Activated naive CD4-positive, alpha-beta T cell treated with anti-CD3 and anti-CD28 coated beads for 36 hours (primary cell): Measurements from ENCODE around the gene SEMA3A. TPM values are rescaled to one million over a fixed set of nuclear protein-coding genes. Genes with fewer than 3 reads are reported as not detected.

Experiments
- CTCF ChIA-PET: fragments of 350-600 bp; sonication (Branson Sonifier 250); formaldehyde crosslinking; loops from one replicate; lab custom pipeline; 2021; ENCODE audit warnings: antibody characterized with exemption; lab: Charles Lee
- DNase-seq: peaks from one replicate; pipeline ENCODE4 v3.0.0-alpha.2; 2020
- H3K27ac Mint-ChIP-seq: one replicate; pipeline ENCODE4 v1.8.0; 2021; ENCODE audit warnings: mild to moderate bottlenecking, mixed read lengths
- H3K27me3 Mint-ChIP-seq: one replicate; pipeline ENCODE4 v1.8.0; 2021; ENCODE audit warnings: low read depth, mixed read lengths
- H3K36me3 Mint-ChIP-seq: one replicate; pipeline ENCODE4 v1.8.0; 2021; ENCODE audit warnings: low read depth, mixed read lengths
- H3K4me1 Mint-ChIP-seq: one replicate; pipeline ENCODE4 v1.8.0; 2021; ENCODE audit warnings: low read depth, mixed read lengths
- H3K4me3 Mint-ChIP-seq: one replicate; pipeline ENCODE4 v1.8.0; 2021; ENCODE audit warnings: mild to moderate bottlenecking, moderate library complexity, mixed read lengths
- H3K9me3 Mint-ChIP-seq: one replicate; pipeline ENCODE4 v1.8.0; 2021; ENCODE audit warnings: mixed read lengths
- intact Hi-C: fragments of 100-400 bp; cut with micrococcal nuclease; formaldehyde crosslinking; loops from one replicate; pipeline ENCODE4 v1.15.1; 2023
- total RNA-seq, 2 experiments: library from RNA; stranded (reverse); gene quantifications; one replicate each; pipeline ENCODE4 v1.2.3, GENCODE V29; 2021

The SEMA3A gene
- total RNA-seq, 2 experiments from 2014 or later = 2.7 to 3.0 TPM

- Mint-ChIP-seq H3K4me1 (no peaks in the 10 kb centered on the region), H3K36me3 (no peaks in the 10 kb centered on the region), H3K4me3 (no peak overlapping the region), H3K27me3 (no peaks in the 10 kb centered on the region), H3K9me3 (no peaks in the 10 kb centered on the region), H3K27ac (no peak overlapping the region)
- CTCF ChIA-PET = no interaction called here
- no peak for DNase-seq
- intact Hi-C loops = no loop called here
These were observed 192.2 kb downstream of the SEMA3A start for GRCh38 chr7:84002348-84002747.

GRCh38 chr7:83996879-83997278 is 197.7 kb downstream of the SEMA3A start:
- Mint-ChIP-seq H3K9me3 (no peaks in the 10 kb centered on the region), H3K27ac (no peak overlapping the region), H3K36me3 (peaks cover 1% of the 10 kb centered on the region), H3K4me3 (no peak overlapping the region), H3K4me1 (no peaks in the 10 kb centered on the region), H3K27me3 (no peaks in the 10 kb centered on the region)
- DNase-seq = no peak
- intact Hi-C loops = no loop called here
- CTCF ChIA-PET = no interaction called here

- intact Hi-C loops = no loop called here
- H3K4me3 Mint-ChIP-seq = no peak overlapping the region
- H3K4me1 Mint-ChIP-seq = no peaks in the 10 kb centered on the region
- H3K27ac Mint-ChIP-seq = no peak overlapping the region
- no peaks in the 10 kb centered on the region for H3K27me3 Mint-ChIP-seq
- no peaks in the 10 kb centered on the region for H3K36me3 Mint-ChIP-seq
- CTCF ChIA-PET = no interaction called here
- H3K9me3 Mint-ChIP-seq = no peaks in the 10 kb centered on the region
- DNase-seq = no peak
These were observed 206.8 kb downstream of the SEMA3A start for GRCh38 chr7:83987764-83988163.

GRCh38 chr7:83985821-83986220 is 208.8 kb downstream of the SEMA3A start:
- CTCF ChIA-PET = interaction anchor here (0.7 kb wide), 1 partner anchor 22 kb away, joined by 3 read pairs; no protein-coding TSS in a partner anchor
- Mint-ChIP-seq H3K4me3 (no peak overlapping the region), H3K27me3 (no peaks in the 10 kb centered on the region), H3K36me3 (no peaks in the 10 kb centered on the region), H3K4me1 (no peaks in the 10 kb centered on the region), H3K27ac (no peak overlapping the region), H3K9me3 (no peaks in the 10 kb centered on the region)
- DNase-seq = no peak
- intact Hi-C loops = no loop called here

GRCh38 chr7:83984591-83984990 is 210.0 kb downstream of the SEMA3A start:
- no peak overlapping the region for H3K4me3 Mint-ChIP-seq
- H3K4me1 Mint-ChIP-seq = no peaks in the 10 kb centered on the region
- H3K9me3 Mint-ChIP-seq = no peaks in the 10 kb centered on the region

GRCh38 chr7:83984076-83984475 is 210.5 kb downstream of the SEMA3A start:
- H3K4me3 Mint-ChIP-seq = no peak overlapping the region
- DNase-seq = no peak
- H3K27ac Mint-ChIP-seq = no peak overlapping the region
- H3K27me3 Mint-ChIP-seq = no peaks in the 10 kb centered on the region
- no peaks in the 10 kb centered on the region for H3K4me1 Mint-ChIP-seq
- intact Hi-C loops = no loop called here
- no peaks in the 10 kb centered on the region for H3K9me3 Mint-ChIP-seq
- H3K36me3 Mint-ChIP-seq = no peaks in the 10 kb centered on the region
- CTCF ChIA-PET = no interaction called here

More at GRCh38 chr7:83984591-83984990, 210.0 kb downstream of the SEMA3A start:
- Mint-ChIP-seq H3K27me3 (no peaks in the 10 kb centered on the region), H3K36me3 (no peaks in the 10 kb centered on the region), H3K27ac (no peak overlapping the region)
- no peak for DNase-seq
- CTCF ChIA-PET = no interaction called here
- intact Hi-C loops = no loop called here

- Mint-ChIP-seq H3K4me3 (no peak overlapping the region), H3K9me3 (no peaks in the 10 kb centered on the region), H3K4me1 (no peaks in the 10 kb centered on the region), H3K27ac (no peak overlapping the region), H3K36me3 (no peaks in the 10 kb centered on the region), H3K27me3 (no peaks in the 10 kb centered on the region)
- DNase-seq = no peak
- intact Hi-C loops = no loop called here
- CTCF ChIA-PET = no interaction called here
These were observed 211.0 kb downstream of the SEMA3A start for GRCh38 chr7:83983606-83984005.

- H3K27ac Mint-ChIP-seq = no peak overlapping the region
- no peaks in the 10 kb centered on the region for H3K4me1 Mint-ChIP-seq
- no peak for DNase-seq
- no peaks in the 10 kb centered on the region for H3K27me3 Mint-ChIP-seq
- intact Hi-C loops = loop anchor here (1.0 kb wide), 5 partner anchors 40 to 1047 kb away; partner anchors contain the start of gene SEMA3A
- H3K4me3 Mint-ChIP-seq = no peak overlapping the region
- CTCF ChIA-PET = interaction anchor here (0.6 to 1.7 kb wide), 2 partner anchors 390 to 1046 kb away, joined by 3 to 4 read pairs; no protein-coding TSS in a partner anchor
- H3K9me3 Mint-ChIP-seq = no peaks in the 10 kb centered on the region
- no peaks in the 10 kb centered on the region for H3K36me3 Mint-ChIP-seq
These were observed 218.3 kb downstream of the SEMA3A start for GRCh38 chr7:83976302-83976701.

- Mint-ChIP-seq H3K4me1 (no peaks in the 10 kb centered on the region), H3K27me3 (no peaks in the 10 kb centered on the region), H3K9me3 (no peaks in the 10 kb centered on the region), H3K36me3 (no peaks in the 10 kb centered on the region), H3K27ac (no peak overlapping the region), H3K4me3 (no peak overlapping the region)
- CTCF ChIA-PET = no interaction called here
- intact Hi-C loops = no loop called here
- DNase-seq = no peak
These were observed 224.5 kb downstream of the SEMA3A start for GRCh38 chr7:83970081-83970480.

GRCh38 chr7:83964318-83964717 is 230.3 kb downstream of the SEMA3A start:
- intact Hi-C loops = no loop called here
- Mint-ChIP-seq H3K4me1 (no peaks in the 10 kb centered on the region), H3K4me3 (no peak overlapping the region), H3K36me3 (no peaks in the 10 kb centered on the region), H3K9me3 (no peaks in the 10 kb centered on the region), H3K27ac (no peak overlapping the region), H3K27me3 (no peaks in the 10 kb centered on the region)
- CTCF ChIA-PET = no interaction called here
- DNase-seq = no peak

- CTCF ChIA-PET = interaction anchor here (0.7 to 1.5 kb wide), 3 partner anchors 10 to 1067 kb away, joined by 3 to 4 read pairs (median 4); no protein-coding TSS in a partner anchor
- Mint-ChIP-seq H3K36me3 (no peaks in the 10 kb centered on the region), H3K4me1 (no peaks in the 10 kb centered on the region), H3K27me3 (peaks cover 2% of the 10 kb centered on the region), H3K27ac (no peak overlapping the region), H3K9me3 (no peaks in the 10 kb centered on the region), H3K4me3 (no peak overlapping the region)
- no peak for DNase-seq
- intact Hi-C loops = no loop called here
These were observed 237.3 kb downstream of the SEMA3A start for GRCh38 chr7:83957333-83957732.

GRCh38 chr7:83956104-83956503 is 238.5 kb downstream of the SEMA3A start:
- Mint-ChIP-seq H3K27me3 (peaks cover 2% of the 10 kb centered on the region), H3K36me3 (no peaks in the 10 kb centered on the region), H3K27ac (no peak overlapping the region), H3K9me3 (no peaks in the 10 kb centered on the region), H3K4me3 (no peak overlapping the region), H3K4me1 (no peaks in the 10 kb centered on the region)
- CTCF ChIA-PET = interaction anchor here (1.5 kb wide), 1 partner anchor 9 kb away, joined by 4 read pairs; no protein-coding TSS in a partner anchor
- no peak for DNase-seq
- intact Hi-C loops = no loop called here

GRCh38 chr7:83952236-83952635 is 242.4 kb downstream of the SEMA3A start:
- Mint-ChIP-seq H3K4me1 (no peaks in the 10 kb centered on the region), H3K27me3 (peaks cover 5% of the 10 kb centered on the region), H3K27ac (no peak overlapping the region), H3K9me3 (no peaks in the 10 kb centered on the region), H3K36me3 (no peaks in the 10 kb centered on the region), H3K4me3 (no peak overlapping the region)
- DNase-seq = no peak
- CTCF ChIA-PET = no interaction called here
- intact Hi-C loops = no loop called here
